Hepatocyte (in vitro differentiated cells): ENCODE measurements around the gene ANKRD44. TPM values are rescaled to one million over a fixed set of nuclear protein-coding genes. Genes with fewer than 3 reads are reported as not detected.

ENCODE experiments used
- DNase-seq: peaks from one replicate; pipeline ENCODE4 v3.0.0-alpha.2; 2016; ENCODE audit warnings: low spot score
- H2AFZ ChIP-seq: fragments of 200-600 bp; sonication (generic); 2 replicates; pipeline ENCODE4 v1.6.0; 2016; ENCODE audit warnings: antibody characterized with exemption, mild to moderate bottlenecking
- H3K27ac ChIP-seq: fragments of 200-600 bp; sonication (generic); 2 replicates; pipeline ENCODE4 v1.5.1; 2016; ENCODE audit warnings: mild to moderate bottlenecking
- H3K27me3 ChIP-seq: fragments of 200-600 bp; sonication (generic); 2 replicates; pipeline ENCODE4 v1.6.1; 2016
- H3K36me3 ChIP-seq: fragments of 200-600 bp; sonication (generic); replicated peaks from 2 replicates; pipeline ENCODE4 v1.5.1; 2016; ENCODE audit warnings: low read depth; ENCODE audit not compliant: insufficient read depth
- H3K4me1 ChIP-seq: fragments of 200-600 bp; sonication (generic); 2 replicates; pipeline ENCODE4 v1.5.1; 2016; ENCODE audit warnings: mild to moderate bottlenecking, moderate library complexity; ENCODE audit not compliant: insufficient read depth
- H3K4me2 ChIP-seq: fragments of 200-600 bp; sonication (generic); 2 replicates; pipeline ENCODE4 v1.6.0; 2016
- H3K4me3 ChIP-seq: fragments of 200-600 bp; sonication (generic); 2 replicates; pipeline ENCODE4 v1.5.1; 2016; ENCODE audit warnings: mild to moderate bottlenecking
- H3K79me2 ChIP-seq: fragments of 200-600 bp; sonication (generic); 2 replicates; pipeline ENCODE4 v1.6.0; 2017; ENCODE audit warnings: mild to moderate bottlenecking
- H3K9me2 ChIP-seq: fragments of 200-600 bp; sonication (generic); replicated peaks from 2 replicates; pipeline ENCODE4 v1.6.0; 2017; ENCODE audit warnings: mild to moderate bottlenecking; ENCODE audit not compliant: insufficient read depth
- H3K9me3 ChIP-seq: fragments of 200-600 bp; sonication (generic); 2 replicates; pipeline ENCODE4 v1.5.1; 2016; ENCODE audit warnings: low read depth, mild to moderate bottlenecking
- H4K20me1 ChIP-seq: fragments of 200-600 bp; sonication (generic); 2 replicates; pipeline ENCODE4 v1.6.0; 2016; ENCODE audit warnings: mild to moderate bottlenecking; ENCODE audit not compliant: insufficient read depth, poor library complexity, severe bottlenecking
- CTCF ChIP-seq: fragments of 200-600 bp; sonication (generic); IDR thresholded peaks from 2 replicates; pipeline ENCODE4 v1.5.1; 2016; ENCODE audit warnings: antibody characterized with exemption, mild to moderate bottlenecking; ENCODE audit not compliant: poor library complexity
- EZH2 ChIP-seq: fragments of 200-600 bp; sonication (generic); IDR thresholded peaks from 2 replicates; pipeline ENCODE4 v1.6.1; 2016; ENCODE audit warnings: antibody characterized with exemption, mild to moderate bottlenecking, borderline replicate concordance
- EZH2phosphoT487 ChIP-seq: fragments of 200-600 bp; sonication (generic); IDR thresholded peaks from one replicate; pipeline ENCODE4 v1.6.1; 2018; ENCODE audit warnings: antibody characterized with exemption, mild to moderate bottlenecking, low read depth, moderate library complexity; ENCODE audit not compliant: unreplicated experiment, severe bottlenecking
- WGBS: methylation state at CpG from one replicate; pipeline ENCODE4 v1.1.6; 2016; ENCODE audit warnings: low lambda C conversion rate; ENCODE audit errors: missing lambda C conversion rate; 5-methylcytosine and 5-hydroxymethylcytosine counted together
- polyA plus RNA-seq: library from polyadenylated mRNA; unstranded; fragments of >200 nt; fragmentation: Nextera tagmentation; extraction: Ambion mirVana; gene quantifications from 2 replicates; pipeline ENCODE4 v1.2.1, GENCODE V29; 2016
- total RNA-seq: library from RNA; depleted of rRNA; stranded (reverse); fragments of >200 nt; gene quantifications from 2 replicates; pipeline ENCODE4 v1.2.3, GENCODE V29; 2014

The ANKRD44 gene
- total and polyA plus RNA-seq, 2 experiments from 2014 or later, result 5.9 to 9.1 TPM

- Histone ChIP-seq H3K4me1 (no peaks in the 10 kb centered on the region), H3K9me2 (no peaks in the 10 kb centered on the region), H2AFZ (no peak overlapping the region), H4K20me1 (no peaks in the 10 kb centered on the region), H3K79me2 (no peaks in the 10 kb centered on the region), H3K9me3 (no peaks in the 10 kb centered on the region), H3K27me3 (no peaks in the 10 kb centered on the region), H3K27ac (no peak overlapping the region), H3K4me3 (no peak overlapping the region), H3K4me2 (no peak overlapping the region), H3K36me3 (no peaks in the 10 kb centered on the region)
- 77% methylated on average over 4 of the region's 4 CpGs for WGBS
- TF ChIP-seq CTCF, result no peak
- TF ChIP-seq EZH2, result no peak
- no peak for TF ChIP-seq EZH2phosphoT487
- no peak for DNase-seq
Measured at GRCh38 chr2:196941398-196942078, 369.0 kb downstream of the ANKRD44 start.

GRCh38 chr2:196939371-196939770, 371.2 kb downstream of the ANKRD44 start:
- Histone ChIP-seq H3K27ac (no peak overlapping the region), H3K4me1 (no peaks in the 10 kb centered on the region), H3K9me3 (no peaks in the 10 kb centered on the region), H4K20me1 (no peaks in the 10 kb centered on the region), H2AFZ (no peak overlapping the region), H3K36me3 (no peaks in the 10 kb centered on the region), H3K79me2 (no peaks in the 10 kb centered on the region), H3K4me2 (no peak overlapping the region), H3K9me2 (no peaks in the 10 kb centered on the region), H3K4me3 (no peak overlapping the region), H3K27me3 (no peaks in the 10 kb centered on the region)
- no peak for TF ChIP-seq EZH2
- no peak for TF ChIP-seq EZH2phosphoT487
- no peak for TF ChIP-seq CTCF
- WGBS, result 86% methylated on average over 1 of the region's 1 CpG
- DNase-seq, result no peak

Other genes starting within 250 kb of the ANKRD44 start
- 232 and 321 TPM in 2 replicates for gene SF3B1, start 124.2 kb upstream of the ANKRD44 start, total RNA-seq
- gene SF3B1, start 124.2 kb upstream of the ANKRD44 start, polyA plus RNA-seq, result 161 and 165 TPM in 2 replicates
- 40.2 and 44.4 TPM in 2 replicates for gene COQ10B, start 142.8 kb upstream of the ANKRD44 start, total RNA-seq
- 40.7 and 46.1 TPM in 2 replicates for gene COQ10B, start 142.8 kb upstream of the ANKRD44 start, polyA plus RNA-seq
- gene HSPD1, start 189.1 kb upstream of the ANKRD44 start, total RNA-seq, result 327 and 339 TPM in 2 replicates
- gene HSPD1, start 189.1 kb upstream of the ANKRD44 start, polyA plus RNA-seq, result 293 and 309 TPM in 2 replicates
- gene HSPE1, start 189.6 kb upstream of the ANKRD44 start, total RNA-seq, result 146 and 194 TPM in 2 replicates
- gene HSPE1, start 189.6 kb upstream of the ANKRD44 start, polyA plus RNA-seq, result 348 and 360 TPM in 2 replicates
- gene MOB4, start 205.3 kb upstream of the ANKRD44 start, total RNA-seq, result 44.0 and 50.1 TPM in 2 replicates
- 42.2 and 44.1 TPM in 2 replicates for gene MOB4, start 205.3 kb upstream of the ANKRD44 start, polyA plus RNA-seq